Stimulated activated CD4-positive, alpha-beta T cell treated with anti-CD3 and anti-CD28 coated beads, Interleukin-12 subunit alpha, Interleukin-12 subunit beta, amount 100 ng/mL, for 48 hours (primary cell): ENCODE measurements around the gene PDSS2.
"Not testable (repeated sequence)": the region's sequence is repeated elsewhere in the genome, so short reads cannot be mapped to it uniquely, and the experiment has no call there.

Source experiments
- DNase-seq, 3 donors: peaks; one replicate each; pipeline ENCODE4 v3.0.0-alpha.2; 2020; ENCODE audit warnings: low read depth in 2 of 3, low spot score in 1 of 3

PDSS2 gene

GRCh38 chr6:107185391-107185970 is 273.9 kb downstream of the PDSS2 start:
- DNase-seq = no peak

GRCh38 chr6:107184435-107184834 is 274.9 kb downstream of the PDSS2 start:
- DNase-seq = no peak

GRCh38 chr6:107180099-107180498 is 279.3 kb downstream of the PDSS2 start:
- DNase-seq = no peak

GRCh38 chr6:107179004-107179403 is 280.4 kb downstream of the PDSS2 start:
- DNase-seq = no peak

GRCh38 chr6:107173779-107174178 is 285.6 kb downstream of the PDSS2 start:
- DNase-seq = no peak

- DNase-seq = no peak
These were observed 287.9 kb downstream of the PDSS2 start for GRCh38 chr6:107171513-107171912.

GRCh38 chr6:107164299-107164698 is 295.1 kb downstream of the PDSS2 start:
- DNase-seq = not testable (repeated sequence)

GRCh38 chr6:107161521-107161920 is 297.8 kb downstream of the PDSS2 start:
- no peak for DNase-seq

- DNase-seq = no peak
These were observed 302.7 kb downstream of the PDSS2 start for GRCh38 chr6:107156617-107157016.

- DNase-seq = no peak
These were observed 304.6 kb downstream of the PDSS2 start for GRCh38 chr6:107154801-107155160.

- no peak for DNase-seq
These were observed 305.1 kb downstream of the PDSS2 start for GRCh38 chr6:107154131-107154800.

- no peak for DNase-seq
These were observed 306.5 kb downstream of the PDSS2 start for GRCh38 chr6:107152638-107153430.

GRCh38 chr6:107144666-107145065 is 314.7 kb downstream of the PDSS2 start:
- no peak for DNase-seq

- DNase-seq = no peak
These were observed 315.4 kb downstream of the PDSS2 start for GRCh38 chr6:107144014-107144413.

GRCh38 chr6:107140581-107140980 is 318.8 kb downstream of the PDSS2 start:
- no peak for DNase-seq

- not testable (repeated sequence) for DNase-seq
These were observed 323.0 kb downstream of the PDSS2 start for GRCh38 chr6:107136324-107136723.

- DNase-seq = not testable (repeated sequence)
These were observed 324.2 kb downstream of the PDSS2 start for GRCh38 chr6:107135048-107135680.

- DNase-seq = peak in 1 of 3 donors; percentile 13
These were observed 326.9 kb downstream of the PDSS2 start for GRCh38 chr6:107132330-107132954.

GRCh38 chr6:107129370-107129925 is 329.9 kb downstream of the PDSS2 start:
- DNase-seq = no peak

- DNase-seq = no peak
These were observed 330.8 kb downstream of the PDSS2 start for GRCh38 chr6:107128577-107128976.

- DNase-seq = no peak
These were observed 331.2 kb downstream of the PDSS2 start for GRCh38 chr6:107128175-107128574.
